Measurements from ENCODE around the gene KRT3. TPM values are rescaled to one million over a fixed set of nuclear protein-coding genes. Genes with fewer than 3 reads are reported as not detected.
A peak's percentile ranks its signal among the peaks of the same experiment; 100 is the strongest.

KRT3 gene
- total RNA-seq, 2 donors from 2014 or later: not detected

- H3K36me3 Mint-ChIP-seq (ENCODE audit: low read depth): no peaks in the 10 kb centered on the region
- DNase-seq: no peak
- no peak overlapping the region for H3K4me3 Mint-ChIP-seq
- H3K27me3 Mint-ChIP-seq: peaks cover 44% of the 10 kb centered on the region
- H3K9me3 ChIP-seq (ENCODE audit: control insufficient read depth, low read length, poor library complexity, severe bottlenecking): no peaks in the 10 kb centered on the region
- ATAC-seq: no peak
- H3K4me1 Mint-ChIP-seq: peaks cover 2% of the 10 kb centered on the region
- no peak overlapping the region for H3K27ac Mint-ChIP-seq
These were observed 27.0 kb upstream of the KRT3 start for GRCh38 chr12:52822771-52823510.

GRCh38 chr12:52821826-52822660 is 26.1 kb upstream of the KRT3 start:
- peaks cover 3% of the 10 kb centered on the region for H3K4me1 Mint-ChIP-seq
- no peak overlapping the region for H3K27ac Mint-ChIP-seq
- no peaks in the 10 kb centered on the region for H3K9me3 ChIP-seq (ENCODE audit: control insufficient read depth, low read length, poor library complexity, severe bottlenecking)
- no peak overlapping the region for H3K4me3 Mint-ChIP-seq
- H3K27me3 Mint-ChIP-seq: peaks cover 53% of the 10 kb centered on the region
- DNase-seq: no peak
- H3K36me3 Mint-ChIP-seq (ENCODE audit: low read depth): no peaks in the 10 kb centered on the region
- ATAC-seq: no peak

DNA sequence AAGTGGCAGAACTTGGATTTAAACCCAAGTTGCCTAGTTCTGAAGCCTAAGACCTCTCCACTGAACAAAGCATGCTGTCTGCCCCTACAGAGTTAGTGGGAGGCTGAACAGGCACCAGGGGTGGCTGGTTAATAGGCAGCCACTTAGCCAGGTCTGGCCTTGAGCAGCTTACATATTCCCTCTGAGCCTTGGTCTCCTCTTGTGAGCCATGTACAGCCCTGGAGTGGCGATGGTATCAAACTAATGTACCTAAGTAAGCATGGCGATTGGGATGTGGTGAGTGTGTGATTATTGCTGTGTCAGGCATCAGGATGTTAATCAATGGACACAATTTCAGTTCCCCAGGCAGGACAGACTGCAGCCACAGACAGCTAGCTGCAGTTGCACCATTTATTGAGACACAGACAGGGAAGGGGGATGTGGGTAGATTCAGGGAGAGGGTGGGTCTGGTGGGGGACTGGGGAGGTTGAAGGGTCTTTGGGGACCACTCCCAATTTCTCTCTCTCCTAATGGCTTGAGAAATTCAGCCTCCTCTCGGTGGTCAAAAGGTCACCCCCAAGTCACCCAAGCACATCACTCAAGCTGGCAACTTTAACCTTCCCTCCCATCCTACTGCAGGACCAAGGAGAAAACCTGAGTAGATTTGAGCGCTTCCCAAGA is 25.3 kb upstream of the KRT3 start:
- no peak overlapping the region for H3K27ac Mint-ChIP-seq
- no peak for ATAC-seq

GRCh38 chr12:52820521-52820920 is 24.6 kb upstream of the KRT3 start:
- H3K4me3 Mint-ChIP-seq: no peak overlapping the region
- no peak for ATAC-seq

More for the DNA sequence above, 25.3 kb upstream of the KRT3 start:
- no peak for DNase-seq
- H3K4me1 Mint-ChIP-seq: peaks cover 3% of the 10 kb centered on the region
- H3K4me3 Mint-ChIP-seq: no peak overlapping the region
- no peaks in the 10 kb centered on the region for H3K9me3 ChIP-seq (ENCODE audit: control insufficient read depth, low read length, poor library complexity, severe bottlenecking)
- no peaks in the 10 kb centered on the region for H3K36me3 Mint-ChIP-seq (ENCODE audit: low read depth)
- H3K27me3 Mint-ChIP-seq: peaks cover 53% of the 10 kb centered on the region

DNA sequence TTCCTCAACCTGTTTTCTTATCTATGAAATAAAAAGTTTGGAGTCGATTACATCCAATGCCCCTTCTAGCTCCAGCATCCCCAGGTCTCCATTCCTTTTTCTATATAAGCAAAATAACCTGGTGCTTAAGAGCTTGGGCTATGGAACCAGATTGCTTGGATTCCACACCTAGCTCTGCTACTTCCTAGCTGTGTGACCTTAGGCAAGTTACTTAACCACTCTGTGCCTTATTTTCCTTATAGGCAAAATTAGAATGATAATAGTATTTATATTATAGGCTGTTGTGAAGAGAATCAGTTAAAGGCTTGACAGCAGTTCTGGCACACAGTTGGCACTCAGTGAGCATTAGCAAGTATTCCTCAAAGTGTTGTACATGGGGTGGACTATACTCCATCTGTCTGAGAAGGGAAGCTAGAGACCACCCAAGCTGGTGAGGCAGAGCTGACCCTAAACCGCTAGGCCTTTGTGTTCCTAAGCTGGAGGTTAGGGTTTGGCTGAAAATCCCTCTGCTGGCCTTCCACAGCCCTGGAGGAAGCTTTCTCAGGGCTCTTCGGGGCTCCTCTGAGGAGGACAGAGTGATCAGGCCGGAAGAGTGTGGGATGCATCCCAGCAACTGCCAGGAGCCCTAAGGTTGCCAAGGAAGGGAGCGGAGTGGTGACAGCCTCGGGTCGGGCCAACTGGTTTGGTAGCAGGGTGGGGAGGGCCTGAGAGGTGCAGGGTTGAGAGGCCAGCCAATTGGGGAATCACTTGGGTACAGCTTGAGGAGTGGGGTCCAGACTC is 24.0 kb upstream of the KRT3 start:
- peaks cover 46% of the 10 kb centered on the region for H3K27me3 Mint-ChIP-seq
- no peaks in the 10 kb centered on the region for H3K36me3 Mint-ChIP-seq (ENCODE audit: low read depth)
- H3K9me3 ChIP-seq (ENCODE audit: control insufficient read depth, low read length, poor library complexity, severe bottlenecking): no peaks in the 10 kb centered on the region
- ATAC-seq: no peak
- peaks cover 3% of the 10 kb centered on the region for H3K4me1 Mint-ChIP-seq
- peak overlapping the region; percentile 65 for H3K27ac Mint-ChIP-seq
- no peak overlapping the region for H3K4me3 Mint-ChIP-seq
- DNase-seq: no peak

More at GRCh38 chr12:52820521-52820920, 24.6 kb upstream of the KRT3 start:
- no peaks in the 10 kb centered on the region for H3K9me3 ChIP-seq (ENCODE audit: control insufficient read depth, low read length, poor library complexity, severe bottlenecking)
- Mint-ChIP-seq H3K36me3 (ENCODE audit: low read depth) (no peaks in the 10 kb centered on the region), H3K4me1 (peaks cover 3% of the 10 kb centered on the region), H3K27ac (no peak overlapping the region), H3K27me3 (peaks cover 51% of the 10 kb centered on the region)
- DNase-seq: no peak

- no peaks in the 10 kb centered on the region for H3K9me3 ChIP-seq (ENCODE audit: control insufficient read depth, low read length, poor library complexity, severe bottlenecking)
- ATAC-seq: no peak
- no peak overlapping the region for H3K27ac Mint-ChIP-seq
- peaks cover 3% of the 10 kb centered on the region for H3K4me1 Mint-ChIP-seq
- no peaks in the 10 kb centered on the region for H3K36me3 Mint-ChIP-seq (ENCODE audit: low read depth)
- H3K27me3 Mint-ChIP-seq: peaks cover 51% of the 10 kb centered on the region
- no peak for DNase-seq
- H3K4me3 Mint-ChIP-seq: no peak overlapping the region
These were observed 23.0 kb upstream of the KRT3 start for GRCh38 chr12:52818887-52819420.

GRCh38 chr12:52818388-52818787 is 22.5 kb upstream of the KRT3 start:
- Mint-ChIP-seq H3K27ac (no peak overlapping the region), H3K4me1 (peaks cover 3% of the 10 kb centered on the region), H3K27me3 (peaks cover 51% of the 10 kb centered on the region)

DNA sequence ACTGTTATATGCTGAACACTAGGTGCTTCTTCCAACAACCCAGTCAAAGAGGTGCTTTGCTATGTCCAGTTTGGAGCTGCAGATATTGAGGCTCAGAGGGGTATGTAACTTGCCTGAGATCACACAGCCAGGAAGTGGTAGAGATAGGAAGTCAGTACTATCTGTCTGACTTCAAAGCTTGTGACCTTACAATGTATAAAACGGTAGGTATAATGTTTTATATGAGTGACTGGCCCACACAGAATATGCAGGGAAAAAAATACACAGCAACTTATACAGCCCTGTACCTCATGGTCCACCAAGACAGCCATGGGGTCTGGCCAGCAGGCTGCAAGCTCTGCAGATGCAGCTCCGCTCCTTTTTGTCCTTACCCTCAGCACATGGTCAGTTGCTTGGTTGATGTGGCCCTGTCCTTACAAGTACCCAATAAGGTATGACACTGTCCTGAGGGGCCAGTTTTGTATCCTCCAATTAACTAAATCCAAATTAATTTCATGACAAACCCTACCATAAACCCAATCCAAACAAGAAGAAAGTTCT is 21.9 kb upstream of the KRT3 start:
- H3K4me1 Mint-ChIP-seq: peaks cover 3% of the 10 kb centered on the region
- peaks cover 45% of the 10 kb centered on the region for H3K27me3 Mint-ChIP-seq
- DNase-seq: no peak
- no peak overlapping the region for H3K4me3 Mint-ChIP-seq
- ATAC-seq: no peak
- H3K27ac Mint-ChIP-seq: no peak overlapping the region
- H3K36me3 Mint-ChIP-seq (ENCODE audit: low read depth): no peaks in the 10 kb centered on the region
- H3K9me3 ChIP-seq (ENCODE audit: control insufficient read depth, low read length, poor library complexity, severe bottlenecking): no peaks in the 10 kb centered on the region

More at GRCh38 chr12:52818388-52818787, 22.5 kb upstream of the KRT3 start:
- Mint-ChIP-seq H3K36me3 (ENCODE audit: low read depth) (no peaks in the 10 kb centered on the region), H3K4me3 (no peak overlapping the region)
- H3K9me3 ChIP-seq (ENCODE audit: control insufficient read depth, low read length, poor library complexity, severe bottlenecking): no peaks in the 10 kb centered on the region
- DNase-seq (no peak), ATAC-seq (no peak)

GRCh38 chr12:52817003-52817698 is 21.2 kb upstream of the KRT3 start:
- Mint-ChIP-seq H3K4me1 (peaks cover 3% of the 10 kb centered on the region), H3K4me3 (no peak overlapping the region), H3K36me3 (ENCODE audit: low read depth) (no peaks in the 10 kb centered on the region), H3K27ac (no peak overlapping the region), H3K27me3 (peaks cover 42% of the 10 kb centered on the region)
- ATAC-seq (no peak), DNase-seq (no peak)
- H3K9me3 ChIP-seq (ENCODE audit: control insufficient read depth, low read length, poor library complexity, severe bottlenecking): no peaks in the 10 kb centered on the region

DNA sequence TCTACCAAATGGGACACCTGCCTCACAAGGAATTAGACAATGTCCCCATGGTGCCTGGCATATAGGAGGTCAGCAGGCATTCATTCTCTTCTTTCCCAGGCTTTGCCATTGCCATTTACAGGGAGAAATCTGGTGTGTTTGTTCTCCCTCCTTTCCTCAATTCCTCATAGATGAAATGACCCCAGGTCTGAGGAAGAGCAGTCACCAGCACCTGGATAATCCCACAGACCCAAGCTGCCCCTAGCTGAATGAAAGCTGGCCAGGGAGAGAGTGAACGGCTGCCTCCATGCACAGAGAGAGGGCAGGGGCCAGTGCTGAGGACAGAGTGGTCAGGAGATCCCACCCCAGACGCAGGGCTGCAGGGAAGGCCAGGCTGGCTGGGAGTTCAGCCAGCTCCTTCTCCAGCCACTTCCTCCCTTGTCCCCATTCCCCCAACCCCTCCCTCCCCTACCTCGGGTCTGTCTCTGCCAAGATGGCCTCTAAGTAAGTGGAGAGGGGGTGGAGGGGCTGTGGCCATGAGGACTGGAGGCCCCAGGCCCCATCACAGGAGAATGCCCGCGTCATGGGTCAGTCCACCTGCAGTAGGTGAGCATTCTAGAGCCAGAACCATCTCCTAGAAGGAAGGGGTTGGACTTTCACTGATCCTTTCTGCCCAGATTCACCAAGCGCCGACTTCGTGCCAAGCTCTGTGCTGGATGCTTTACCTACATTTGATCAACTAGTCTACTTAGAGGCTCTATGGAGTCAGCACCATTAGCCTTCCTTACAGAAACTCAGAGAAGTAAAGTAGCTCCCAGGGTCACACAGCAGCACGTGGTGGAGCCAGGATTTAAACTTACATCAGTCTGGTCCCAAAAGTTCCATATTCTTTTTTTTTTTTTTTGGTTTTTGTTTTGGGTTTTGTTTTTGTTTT is 20.0 kb upstream of the KRT3 start:
- Mint-ChIP-seq H3K27ac (no peak overlapping the region), H3K27me3 (peaks cover 42% of the 10 kb centered on the region), H3K4me1 (peaks cover 3% of the 10 kb centered on the region), H3K36me3 (ENCODE audit: low read depth) (no peaks in the 10 kb centered on the region), H3K4me3 (no peak overlapping the region)
- ATAC-seq (no peak), DNase-seq (no peak)
- H3K9me3 ChIP-seq (ENCODE audit: control insufficient read depth, low read length, poor library complexity, severe bottlenecking): no peaks in the 10 kb centered on the region

GRCh38 chr12:52815161-52815560 is 19.2 kb upstream of the KRT3 start:
- no peak for ATAC-seq
- peaks cover 41% of the 10 kb centered on the region for H3K27me3 Mint-ChIP-seq

More at GRCh38 chr12:52815161-52815560, 19.2 kb upstream of the KRT3 start:
- Mint-ChIP-seq H3K4me3 (no peak overlapping the region), H3K36me3 (ENCODE audit: low read depth) (no peaks in the 10 kb centered on the region), H3K27ac (no peak overlapping the region), H3K4me1 (peaks cover 3% of the 10 kb centered on the region)
- DNase-seq: no peak
- no peaks in the 10 kb centered on the region for H3K9me3 ChIP-seq (ENCODE audit: control insufficient read depth, low read length, poor library complexity, severe bottlenecking)
